Measurements from ENCODE around the gene CPED1. TPM values are rescaled to one million over a fixed set of nuclear protein-coding genes. Genes with fewer than 3 reads are reported as not detected.

Gene CPED1
- total RNA-seq, 1 donor from 2014 or later, result 14.6 TPM

- H3K4me1 ChIP-seq (ENCODE audit: control insufficient read depth in 3 of 3, insufficient read depth in 3 of 3, low read length in 3 of 3), result peaks cover 13 to 14% (median 14%) of the 10 kb centered on the region in 3 donors
- H3K9me3 ChIP-seq (ENCODE audit: control insufficient read depth in 3 of 3, low read length in 3 of 3), result no peaks in the 10 kb centered on the region
- no peaks in the 10 kb centered on the region for H3K36me3 ChIP-seq (ENCODE audit: control insufficient read depth in 3 of 3, insufficient read depth in 3 of 3, low read length in 3 of 3)
- H3K9ac ChIP-seq (ENCODE audit: low read depth in 1 of 3, low read length in 3 of 3), result no peak overlapping the region
- no peak overlapping the region for H3K4me3 ChIP-seq (ENCODE audit: low read length in 3 of 3)
- no peak overlapping the region for H3K27ac ChIP-seq (ENCODE audit: low read depth, low read length)
- peaks cover 38 to 65% (median 50%) of the 10 kb centered on the region in 3 donors for H3K27me3 ChIP-seq (ENCODE audit: control insufficient read depth in 3 of 3, insufficient read depth in 3 of 3, low read length in 3 of 3)
These were observed 342.5 kb downstream of the CPED1 start for GRCh38 chr7:121331048-121331447.

GRCh38 chr7:121331574-121331973, 343.1 kb downstream of the CPED1 start:
- H3K9ac ChIP-seq (ENCODE audit: low read depth in 1 of 3, low read length in 3 of 3), result no peak overlapping the region
- H3K36me3 ChIP-seq (ENCODE audit: control insufficient read depth in 3 of 3, insufficient read depth in 3 of 3, low read length in 3 of 3), result no peaks in the 10 kb centered on the region
- no peak overlapping the region for H3K4me3 ChIP-seq (ENCODE audit: low read length in 3 of 3)
- no peaks in the 10 kb centered on the region for H3K9me3 ChIP-seq (ENCODE audit: control insufficient read depth in 3 of 3, low read length in 3 of 3)
- H3K27me3 ChIP-seq (ENCODE audit: control insufficient read depth in 3 of 3, insufficient read depth in 3 of 3, low read length in 3 of 3), result peaks cover 41 to 61% (median 50%) of the 10 kb centered on the region in 3 donors
- peaks cover 13 to 14% (median 14%) of the 10 kb centered on the region in 3 donors for H3K4me1 ChIP-seq (ENCODE audit: control insufficient read depth in 3 of 3, insufficient read depth in 3 of 3, low read length in 3 of 3)
- no peak overlapping the region for H3K27ac ChIP-seq (ENCODE audit: low read depth, low read length)

- Histone ChIP-seq H3K27me3 (ENCODE audit: control insufficient read depth in 3 of 3, insufficient read depth in 3 of 3, low read length in 3 of 3) (peaks cover 27 to 43% (median 33%) of the 10 kb centered on the region in 3 donors), H3K9ac (ENCODE audit: low read depth in 1 of 3, low read length in 3 of 3) (no peak overlapping the region), H3K4me3 (ENCODE audit: low read length in 3 of 3) (no peak overlapping the region), H3K4me1 (ENCODE audit: control insufficient read depth in 3 of 3, insufficient read depth in 3 of 3, low read length in 3 of 3) (peaks cover 8 to 11% (median 11%) of the 10 kb centered on the region in 3 donors), H3K27ac (ENCODE audit: low read depth, low read length) (no peak overlapping the region), H3K36me3 (ENCODE audit: control insufficient read depth in 3 of 3, insufficient read depth in 3 of 3, low read length in 3 of 3) (no peaks in the 10 kb centered on the region), H3K9me3 (ENCODE audit: control insufficient read depth in 3 of 3, low read length in 3 of 3) (no peaks in the 10 kb centered on the region)
These were observed 345.9 kb downstream of the CPED1 start for GRCh38 chr7:121334376-121334775.

- H3K27me3 ChIP-seq (ENCODE audit: control insufficient read depth in 3 of 3, insufficient read depth in 3 of 3, low read length in 3 of 3), result peaks cover 20 to 36% (median 26%) of the 10 kb centered on the region in 3 donors
- no peak overlapping the region for H3K4me3 ChIP-seq (ENCODE audit: low read length in 3 of 3)
- H3K27ac ChIP-seq (ENCODE audit: low read depth, low read length), result no peak overlapping the region
- H3K9ac ChIP-seq (ENCODE audit: low read depth in 1 of 3, low read length in 3 of 3), result no peak overlapping the region
- H3K4me1 ChIP-seq (ENCODE audit: control insufficient read depth in 3 of 3, insufficient read depth in 3 of 3, low read length in 3 of 3), result peaks cover 1 to 5% (median 4%) of the 10 kb centered on the region in 3 donors
- H3K36me3 ChIP-seq (ENCODE audit: control insufficient read depth in 3 of 3, insufficient read depth in 3 of 3, low read length in 3 of 3), result no peaks in the 10 kb centered on the region
- H3K9me3 ChIP-seq (ENCODE audit: control insufficient read depth in 3 of 3, low read length in 3 of 3), result no peaks in the 10 kb centered on the region
These were observed 346.6 kb downstream of the CPED1 start for GRCh38 chr7:121334875-121335648.

- no peak overlapping the region for H3K9ac ChIP-seq (ENCODE audit: low read depth in 1 of 3, low read length in 3 of 3)
- H3K27ac ChIP-seq (ENCODE audit: low read depth, low read length), result no peak overlapping the region
- no peaks in the 10 kb centered on the region for H3K36me3 ChIP-seq (ENCODE audit: control insufficient read depth in 3 of 3, insufficient read depth in 3 of 3, low read length in 3 of 3)
- H3K4me3 ChIP-seq (ENCODE audit: low read length in 3 of 3), result no peak overlapping the region
- peaks cover 11 to 22% (median 11%) of the 10 kb centered on the region in 3 donors for H3K27me3 ChIP-seq (ENCODE audit: control insufficient read depth in 3 of 3, insufficient read depth in 3 of 3, low read length in 3 of 3)
- H3K4me1 ChIP-seq (ENCODE audit: control insufficient read depth in 3 of 3, insufficient read depth in 3 of 3, low read length in 3 of 3), result no peaks in the 10 kb centered on the region
- no peaks in the 10 kb centered on the region for H3K9me3 ChIP-seq (ENCODE audit: control insufficient read depth in 3 of 3, low read length in 3 of 3)
These were observed 348.1 kb downstream of the CPED1 start for GRCh38 chr7:121336579-121336978.

GRCh38 chr7:121337398-121337797, 348.9 kb downstream of the CPED1 start:
- H3K36me3 ChIP-seq (ENCODE audit: control insufficient read depth in 3 of 3, insufficient read depth in 3 of 3, low read length in 3 of 3), result no peaks in the 10 kb centered on the region
- no peak overlapping the region for H3K4me3 ChIP-seq (ENCODE audit: low read length in 3 of 3)
- no peaks in the 10 kb centered on the region for H3K9me3 ChIP-seq (ENCODE audit: control insufficient read depth in 3 of 3, low read length in 3 of 3)
- no peak overlapping the region for H3K9ac ChIP-seq (ENCODE audit: low read depth in 1 of 3, low read length in 3 of 3)
- no peak overlapping the region for H3K27ac ChIP-seq (ENCODE audit: low read depth, low read length)
- no peaks in the 10 kb centered on the region for H3K4me1 ChIP-seq (ENCODE audit: control insufficient read depth in 3 of 3, insufficient read depth in 3 of 3, low read length in 3 of 3)
- peaks cover 4 to 13% (median 4%) of the 10 kb centered on the region in 3 donors for H3K27me3 ChIP-seq (ENCODE audit: control insufficient read depth in 3 of 3, insufficient read depth in 3 of 3, low read length in 3 of 3)

- Histone ChIP-seq H3K9ac (ENCODE audit: low read depth in 1 of 3, low read length in 3 of 3) (no peak overlapping the region), H3K27ac (ENCODE audit: low read depth, low read length) (no peak overlapping the region), H3K27me3 (ENCODE audit: control insufficient read depth in 3 of 3, insufficient read depth in 3 of 3, low read length in 3 of 3) (peaks cover 4 to 12% (median 4%) of the 10 kb centered on the region in 3 donors), H3K4me3 (ENCODE audit: low read length in 3 of 3) (no peak overlapping the region), H3K4me1 (ENCODE audit: control insufficient read depth in 3 of 3, insufficient read depth in 3 of 3, low read length in 3 of 3) (no peaks in the 10 kb centered on the region), H3K36me3 (ENCODE audit: control insufficient read depth in 3 of 3, insufficient read depth in 3 of 3, low read length in 3 of 3) (no peaks in the 10 kb centered on the region), H3K9me3 (ENCODE audit: control insufficient read depth in 3 of 3, low read length in 3 of 3) (no peaks in the 10 kb centered on the region)
These were observed 350.6 kb downstream of the CPED1 start for GRCh38 chr7:121339082-121339481.

- Histone ChIP-seq H3K4me3 (ENCODE audit: low read length in 3 of 3) (no peak overlapping the region), H3K9me3 (ENCODE audit: control insufficient read depth in 3 of 3, low read length in 3 of 3) (no peaks in the 10 kb centered on the region), H3K27ac (ENCODE audit: low read depth, low read length) (no peak overlapping the region), H3K9ac (ENCODE audit: low read depth in 1 of 3, low read length in 3 of 3) (no peak overlapping the region), H3K36me3 (ENCODE audit: control insufficient read depth in 3 of 3, insufficient read depth in 3 of 3, low read length in 3 of 3) (peaks cover 0 to 4% (median 0%) of the 10 kb centered on the region in 3 donors), H3K27me3 (ENCODE audit: control insufficient read depth in 3 of 3, insufficient read depth in 3 of 3, low read length in 3 of 3) (no peaks in the 10 kb centered on the region), H3K4me1 (ENCODE audit: control insufficient read depth in 3 of 3, insufficient read depth in 3 of 3, low read length in 3 of 3) (peaks cover 0 to 4% (median 0%) of the 10 kb centered on the region in 3 donors)
These were observed 353.4 kb downstream of the CPED1 start for GRCh38 chr7:121341933-121342332.

- Histone ChIP-seq H3K27me3 (ENCODE audit: control insufficient read depth in 3 of 3, insufficient read depth in 3 of 3, low read length in 3 of 3) (no peaks in the 10 kb centered on the region), H3K9ac (ENCODE audit: low read depth in 1 of 3, low read length in 3 of 3) (no peak overlapping the region), H3K27ac (ENCODE audit: low read depth, low read length) (no peak overlapping the region), H3K4me1 (ENCODE audit: control insufficient read depth in 3 of 3, insufficient read depth in 3 of 3, low read length in 3 of 3) (peaks cover 0 to 4% (median 0%) of the 10 kb centered on the region in 3 donors), H3K9me3 (ENCODE audit: control insufficient read depth in 3 of 3, low read length in 3 of 3) (no peaks in the 10 kb centered on the region), H3K36me3 (ENCODE audit: control insufficient read depth in 3 of 3, insufficient read depth in 3 of 3, low read length in 3 of 3) (peaks cover 0 to 8% (median 4%) of the 10 kb centered on the region in 3 donors), H3K4me3 (ENCODE audit: low read length in 3 of 3) (no peak overlapping the region)
These were observed 354.1 kb downstream of the CPED1 start for GRCh38 chr7:121342631-121343030.

- Histone ChIP-seq H3K4me3 (ENCODE audit: low read length in 3 of 3) (no peak overlapping the region), H3K27ac (ENCODE audit: low read depth, low read length) (no peak overlapping the region), H3K36me3 (ENCODE audit: control insufficient read depth in 3 of 3, insufficient read depth in 3 of 3, low read length in 3 of 3) (peaks cover 0 to 8% (median 4%) of the 10 kb centered on the region in 3 donors), H3K27me3 (ENCODE audit: control insufficient read depth in 3 of 3, insufficient read depth in 3 of 3, low read length in 3 of 3) (no peaks in the 10 kb centered on the region), H3K9me3 (ENCODE audit: control insufficient read depth in 3 of 3, low read length in 3 of 3) (no peaks in the 10 kb centered on the region), H3K4me1 (ENCODE audit: control insufficient read depth in 3 of 3, insufficient read depth in 3 of 3, low read length in 3 of 3) (peaks cover 0 to 4% (median 0%) of the 10 kb centered on the region in 3 donors), H3K9ac (ENCODE audit: low read depth in 1 of 3, low read length in 3 of 3) (no peak overlapping the region)
These were observed 354.8 kb downstream of the CPED1 start for GRCh38 chr7:121343302-121343701.
